Kidney (tissue), 14 donors: ENCODE results near the gene FIS1. TPM values are rescaled to one million over a fixed set of nuclear protein-coding genes. Genes with fewer than 3 reads are reported as not detected.
A peak's percentile ranks its signal among the peaks of the same experiment; 100 is the strongest.

Experiments used
- DNase-seq, 5 donors: peaks; one replicate each; pipeline ENCODE4 v3.0.0-alpha.2; 2013 to 2020
- FAIRE-seq: peaks from 2 replicates; lab custom pipeline; 2012; peaks lifted over from hg19 to GRCh38; lab: Jason Lieb, UNC
- H3K27ac ChIP-seq, 2 donors: one replicate each; pipeline ENCODE4 v1.7.0; 2013; ENCODE audit warnings: low read depth in 2 of 2, low read length in 2 of 2, inconsistent platforms in 1 of 2
- H3K27me3 ChIP-seq: one replicate; pipeline ENCODE4 v1.7.1; 2013; ENCODE audit warnings: low read length, inconsistent platforms; ENCODE audit not compliant: control insufficient read depth, insufficient read depth
- H3K36me3 ChIP-seq, 3 donors: one replicate each; pipeline versions ENCODE4 v1.7.0 to v1.7.1; 2013; ENCODE audit warnings: low read length in 3 of 3, control low read depth in 1 of 3, inconsistent platforms in 1 of 3; ENCODE audit not compliant: insufficient read depth in 3 of 3, control insufficient read depth in 2 of 3
- H3K4me1 ChIP-seq, 3 donors: one replicate each; pipeline versions ENCODE4 v1.7.0 to v1.7.1; 2013; ENCODE audit warnings: low read length in 3 of 3, inconsistent platforms in 1 of 3, low read depth in 1 of 3; ENCODE audit not compliant: control insufficient read depth in 2 of 3, insufficient read depth in 2 of 3
- H3K4me3 ChIP-seq, 3 donors: one replicate each; pipeline versions ENCODE4 v1.7.0 to v1.8.1; 2013; ENCODE audit warnings: low read length in 3 of 3, control low read depth in 1 of 3, inconsistent platforms in 1 of 3
- H3K9ac ChIP-seq, 3 donors: one replicate each; pipeline versions ENCODE4 v1.7.0 to v1.7.1; 2013; ENCODE audit warnings: low read length in 3 of 3, control low read depth in 1 of 3, inconsistent platforms in 1 of 3
- H3K9me3 ChIP-seq, 3 donors: one replicate each; pipeline versions ENCODE4 v1.7.0 to v1.7.1; 2013; ENCODE audit warnings: low read length in 3 of 3, control low read depth in 1 of 3, inconsistent platforms in 1 of 3; ENCODE audit not compliant: control insufficient read depth in 2 of 3, insufficient read depth in 1 of 3
- intact Hi-C: fragments of 100-400 bp; cut with DNase I; formaldehyde crosslinking; loops from one replicate; pipeline ENCODE4 v1.11.1; 2022
- polyA plus RNA-seq: library from polyadenylated mRNA; stranded (reverse); fragments of 350-450 nt; fragmentation: Illumina TruSeq; extraction: RNeasy Lipid Tissue Mini Kit (QIAGEN cat#74804); gene quantifications from one replicate; pipeline ENCODE4 v1.2.3, GENCODE V29; 2014; ENCODE audit warnings: low read depth, low replicate concordance; ENCODE audit not compliant: insufficient read depth
- total RNA-seq: library from RNA; stranded (reverse); fragmentation: NEBNext Ultra II Directional; extraction: Animal tissue kit (Norgen Biotek cat#: 25700); gene quantifications from one replicate; pipeline ENCODE4 v1.2.1, GENCODE V29; 2021
- TF ChIP-seq, protein P1 (sequence below): IDR thresholded peaks from 3 replicates; pipeline ENCODE4 v1.5.1; 2012; ENCODE audit warnings: mild to moderate bottlenecking, moderate library complexity, borderline replicate concordance; ENCODE audit not compliant: insufficient read depth; ENCODE audit errors: extremely low read depth
- donor health status: control.
- donor health status: control.
- donor health status: control.
- donor health status: control.
- donor health status: control.
- donor health status: DM: yes; HTN: yes; CAD: no.
- donor health status: Normal renal cell carcinoma (clear cell type).

Gene FIS1
- total and polyA plus RNA-seq, 2 donors from 2014 or later = 180 to 472 TPM

DNA sequence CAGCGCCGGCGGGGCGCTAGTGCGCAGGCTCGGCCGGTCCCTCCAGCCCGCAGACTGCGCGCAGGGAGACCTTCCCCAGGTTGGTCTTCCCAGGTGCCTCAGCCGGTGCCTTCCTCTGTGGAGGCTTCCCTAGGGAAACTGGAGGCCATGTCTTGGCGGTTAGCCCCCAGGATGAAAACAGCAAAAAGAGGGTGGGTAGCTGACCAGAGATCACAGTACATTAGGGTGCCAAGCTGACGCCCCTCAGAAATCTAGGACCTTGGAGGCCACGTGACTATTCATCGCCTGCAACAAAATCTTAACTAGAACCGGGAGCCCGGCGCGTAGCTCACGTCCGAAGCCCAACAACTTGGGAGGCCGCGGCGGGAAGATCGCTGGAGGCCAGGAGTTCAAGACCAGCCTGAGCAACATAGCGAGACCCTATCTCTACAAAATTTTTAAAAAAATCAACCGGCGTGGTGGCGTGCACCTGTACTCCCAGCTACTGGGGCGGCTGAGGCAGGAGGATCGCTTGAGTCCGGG is 327 bp upstream of the FIS1 start:
- no peaks in the 10 kb centered on the region for H3K27me3 ChIP-seq
- peak overlapping the region; percentile 43 to 90 (median 55) for H3K9ac ChIP-seq
- TF ChIP-seq, protein P1, sequence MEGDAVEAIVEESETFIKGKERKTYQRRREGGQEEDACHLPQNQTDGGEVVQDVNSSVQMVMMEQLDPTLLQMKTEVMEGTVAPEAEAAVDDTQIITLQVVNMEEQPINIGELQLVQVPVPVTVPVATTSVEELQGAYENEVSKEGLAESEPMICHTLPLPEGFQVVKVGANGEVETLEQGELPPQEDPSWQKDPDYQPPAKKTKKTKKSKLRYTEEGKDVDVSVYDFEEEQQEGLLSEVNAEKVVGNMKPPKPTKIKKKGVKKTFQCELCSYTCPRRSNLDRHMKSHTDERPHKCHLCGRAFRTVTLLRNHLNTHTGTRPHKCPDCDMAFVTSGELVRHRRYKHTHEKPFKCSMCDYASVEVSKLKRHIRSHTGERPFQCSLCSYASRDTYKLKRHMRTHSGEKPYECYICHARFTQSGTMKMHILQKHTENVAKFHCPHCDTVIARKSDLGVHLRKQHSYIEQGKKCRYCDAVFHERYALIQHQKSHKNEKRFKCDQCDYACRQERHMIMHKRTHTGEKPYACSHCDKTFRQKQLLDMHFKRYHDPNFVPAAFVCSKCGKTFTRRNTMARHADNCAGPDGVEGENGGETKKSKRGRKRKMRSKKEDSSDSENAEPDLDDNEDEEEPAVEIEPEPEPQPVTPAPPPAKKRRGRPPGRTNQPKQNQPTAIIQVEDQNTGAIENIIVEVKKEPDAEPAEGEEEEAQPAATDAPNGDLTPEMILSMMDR = no peak
- intact Hi-C loops = no loop called here
- DNase-seq = no peak
- H3K36me3 ChIP-seq = peaks cover 0 to 3% (median 0%) of the 10 kb centered on the region in 3 donors
- peak overlapping the region; percentile 86 to 99 (median 88) for H3K4me3 ChIP-seq
- FAIRE-seq = no peak
- H3K4me1 ChIP-seq = peaks cover 0 to 17% (median 12%) of the 10 kb centered on the region in 3 donors
- peak overlapping the region; percentile 98 to 100 for H3K27ac ChIP-seq
- H3K9me3 ChIP-seq = no peaks in the 10 kb centered on the region

DNA sequence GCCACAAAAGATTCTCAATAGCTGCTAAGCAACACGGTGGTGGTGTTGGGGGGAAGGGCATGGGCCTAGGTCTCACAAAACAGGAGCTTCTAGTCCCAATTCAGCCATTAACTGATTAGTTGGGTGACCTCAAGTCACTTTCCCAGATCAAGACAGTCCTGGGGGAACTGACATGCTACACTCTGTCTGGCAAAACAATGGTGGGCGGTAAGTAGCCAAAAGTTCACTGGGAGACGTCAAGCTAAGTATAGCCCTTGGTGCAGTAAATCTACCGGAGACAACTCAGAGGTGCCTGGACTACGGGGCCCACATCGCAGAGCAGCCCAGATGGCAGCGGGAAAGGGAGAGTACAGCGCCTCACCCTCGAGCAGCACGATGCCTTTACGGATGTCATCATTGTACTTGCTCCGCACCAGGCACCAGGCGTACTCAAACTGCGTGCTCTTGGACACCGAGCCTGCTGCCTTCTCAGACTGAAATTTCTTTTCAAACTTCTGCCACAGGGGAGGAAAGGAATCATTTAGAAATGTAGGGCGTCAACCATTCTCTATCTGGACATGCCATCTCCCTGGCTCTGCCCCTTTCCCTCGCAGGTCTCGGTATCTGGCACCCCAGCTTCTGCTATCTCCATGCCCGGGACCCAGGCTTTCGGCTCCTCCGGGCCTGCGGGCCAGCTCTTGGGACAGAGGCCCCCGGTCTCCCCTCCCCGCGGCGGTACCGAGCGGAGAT is 1.1 kb downstream of the FIS1 start:
- DNase-seq = peak in 2 of 5 donors; percentile 22 to 34

DNA sequence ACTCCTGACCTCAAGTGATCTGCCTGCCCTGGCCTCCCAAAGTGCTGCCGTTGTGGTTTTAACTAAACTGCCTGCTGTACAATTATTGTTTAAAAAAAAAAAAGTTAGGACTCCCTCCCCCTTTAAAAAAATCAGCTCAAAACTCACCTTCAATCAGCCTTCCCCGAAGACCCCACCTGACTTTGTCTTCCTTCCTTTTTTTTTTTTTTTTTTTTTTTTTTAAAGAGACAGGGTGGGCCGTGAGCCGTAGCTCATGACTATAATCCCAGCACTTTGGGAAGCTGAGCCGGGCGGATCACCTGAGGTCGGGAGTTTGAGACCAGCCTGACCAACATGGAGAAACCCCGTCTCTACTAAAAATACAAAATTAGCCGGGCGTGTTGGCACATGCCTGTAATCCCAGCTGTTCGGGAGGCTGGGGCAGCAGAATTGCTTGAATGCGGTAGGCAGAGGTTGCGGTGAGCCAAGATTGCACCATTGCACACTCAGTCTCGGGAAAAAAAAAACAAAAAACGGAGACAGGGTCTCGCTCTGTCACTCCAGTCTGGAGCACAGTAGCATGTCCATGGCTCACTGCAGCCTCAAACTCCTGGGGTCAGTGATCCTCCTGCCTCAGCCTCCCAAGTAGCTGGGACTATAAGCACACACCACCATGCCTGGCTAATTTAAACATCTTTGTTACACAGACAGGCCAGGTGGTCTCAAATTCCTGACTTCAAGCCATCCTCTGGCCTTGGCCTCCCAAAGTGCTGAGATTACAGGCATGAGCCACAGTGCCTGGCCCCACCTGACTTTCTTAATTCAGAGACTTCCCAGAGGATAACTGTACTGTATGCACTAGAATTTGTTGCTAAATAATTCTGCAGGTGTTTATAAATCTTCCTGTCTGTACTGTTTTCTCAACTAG is 3.2 kb downstream of the FIS1 start:
- H3K4me1 ChIP-seq = peaks cover 0 to 26% (median 12%) of the 10 kb centered on the region in 3 donors
- no peak overlapping the region for H3K27ac ChIP-seq
- intact Hi-C loops = no loop called here
- TF ChIP-seq, protein P1 = no peak
- H3K9ac ChIP-seq = no peak overlapping the region
- no peaks in the 10 kb centered on the region for H3K27me3 ChIP-seq
- no peak overlapping the region for H3K4me3 ChIP-seq
- peaks cover 0 to 11% (median 0%) of the 10 kb centered on the region in 3 donors for H3K36me3 ChIP-seq
- H3K9me3 ChIP-seq = no peaks in the 10 kb centered on the region
- DNase-seq = no peak
- FAIRE-seq = no peak

More for the DNA sequence above, 1.1 kb downstream of the FIS1 start:
- H3K4me3 ChIP-seq = peak overlapping the region; percentile 86 to 99 (median 88)
- TF ChIP-seq, protein P1 = no peak
- no peaks in the 10 kb centered on the region for H3K27me3 ChIP-seq
- peaks cover 0 to 18% (median 12%) of the 10 kb centered on the region in 3 donors for H3K4me1 ChIP-seq
- peak overlapping the region in 2 of 3 donors; percentile 90 to 91 for H3K9ac ChIP-seq
- intact Hi-C loops = no loop called here
- H3K36me3 ChIP-seq = peaks cover 0 to 3% (median 0%) of the 10 kb centered on the region in 3 donors
- H3K9me3 ChIP-seq = no peaks in the 10 kb centered on the region
- FAIRE-seq = no peak
- peak overlapping the region; percentile 98 to 100 for H3K27ac ChIP-seq
